ENCODE data around the gene ALG9. TPM values are rescaled to one million over a fixed set of nuclear protein-coding genes. Genes with fewer than 3 reads are reported as not detected.

The ALG9 gene
- total and polyA plus RNA-seq, 10 of the 15 experiments (the other 5 are each of a cell fraction or from before 2014, with no cell fraction given): 10.8 to 41.6 (median 25.5) TPM

- TF ChIP-seq, protein P1, sequence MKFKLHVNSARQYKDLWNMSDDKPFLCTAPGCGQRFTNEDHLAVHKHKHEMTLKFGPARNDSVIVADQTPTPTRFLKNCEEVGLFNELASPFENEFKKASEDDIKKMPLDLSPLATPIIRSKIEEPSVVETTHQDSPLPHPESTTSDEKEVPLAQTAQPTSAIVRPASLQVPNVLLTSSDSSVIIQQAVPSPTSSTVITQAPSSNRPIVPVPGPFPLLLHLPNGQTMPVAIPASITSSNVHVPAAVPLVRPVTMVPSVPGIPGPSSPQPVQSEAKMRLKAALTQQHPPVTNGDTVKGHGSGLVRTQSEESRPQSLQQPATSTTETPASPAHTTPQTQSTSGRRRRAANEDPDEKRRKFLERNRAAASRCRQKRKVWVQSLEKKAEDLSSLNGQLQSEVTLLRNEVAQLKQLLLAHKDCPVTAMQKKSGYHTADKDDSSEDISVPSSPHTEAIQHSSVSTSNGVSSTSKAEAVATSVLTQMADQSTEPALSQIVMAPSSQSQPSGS (IDR thresholded peaks at IDR 0.05; ENCODE audit: low read length): no peak
- TF ChIP-seq CHD2 (IDR thresholded peaks at IDR 0.05; ENCODE audit: borderline replicate concordance, low read depth, low read length): no peak
- TF ChIP-seq SMAD5 (IDR thresholded peaks at IDR 0.05; ENCODE audit: low read depth): no peak
- TF ChIP-seq PAX5 (IDR thresholded peaks at IDR 0.05; ENCODE audit: borderline replicate concordance, low read depth, low read length): no peak
- no peak for TF ChIP-seq CHD1 (IDR thresholded peaks at IDR 0.05; ENCODE audit: low read depth, low read length)
- TF ChIP-seq CEBPB (IDR thresholded peaks at IDR 0.05; ENCODE audit: borderline replicate concordance in 1 of 2, low read depth in 2 of 2, low read length in 2 of 2): no peak
- TF ChIP-seq YY1 (IDR thresholded peaks at IDR 0.05; ENCODE audit: low read depth, low read length): peak; percentile 94
- TF ChIP-seq FOXM1 (IDR thresholded peaks at IDR 0.05; ENCODE audit: low read depth, low read length): no peak
- no peak for TF ChIP-seq PAX8 (IDR thresholded peaks at IDR 0.05)
- no peak for TF ChIP-seq SREBF2 (IDR thresholded peaks at IDR 0.05; ENCODE audit: low read length)
- TF ChIP-seq LARP7 (IDR thresholded peaks at IDR 0.05): peak; percentile 90
- TF ChIP-seq SMARCA5 (IDR thresholded peaks at IDR 0.05): peak; percentile 73; the same call in 1 of the 2 replicates
- no peak for TF ChIP-seq ZBED1 (IDR thresholded peaks at IDR 0.05; ENCODE audit: borderline replicate concordance)
- no peak for TF ChIP-seq SPI1 (IDR thresholded peaks at IDR 0.05; ENCODE audit: borderline replicate concordance, insufficient read depth, low read depth, low read length)
- TF ChIP-seq RB1 (IDR thresholded peaks at IDR 0.05; ENCODE audit: borderline replicate concordance): peak; percentile 96
- no peak for TF ChIP-seq E2F8 (IDR thresholded peaks at IDR 0.05; ENCODE audit: low read depth, partially characterized antibody)
- TF ChIP-seq HDAC2 (IDR thresholded peaks at IDR 0.05): no peak
- TF ChIP-seq CREB1 (IDR thresholded peaks at IDR 0.05; ENCODE audit: low read depth): peak; percentile 58; the same call in 1 of the 2 replicates
- no peak for TF ChIP-seq RAD51 (IDR thresholded peaks at IDR 0.05)
- no peak for TF ChIP-seq BCL11A (IDR thresholded peaks at IDR 0.05; ENCODE audit: low read depth, low read length)
- TF ChIP-seq MTA3 (IDR thresholded peaks at IDR 0.05; ENCODE audit: borderline replicate concordance, low read length): 0 out of 2 replicates have a peak, but pooled peaks have one; percentile 62
Measured at GRCh38 chr11:111870886-111871692, at the start of gene ALG9 (continued).

Measured in GM12878 (cell line).